GM12891 (cell line): ENCODE results near the gene DZIP1.

Experiments
- PAX5 ChIP-seq: IDR thresholded peaks from 2 replicates; pipeline ENCODE4 v1.6.1; 2011; ENCODE audit warnings: low read length, moderate library complexity, mild to moderate bottlenecking; ENCODE audit not compliant: insufficient read depth, severe bottlenecking
- POLR2A ChIP-seq: IDR thresholded peaks from 2 replicates; pipeline ENCODE4 v1.6.1; 2011; ENCODE audit warnings: low read depth, low read length, control low read depth
- POLR2AphosphoS5 ChIP-seq: IDR thresholded peaks from 2 replicates; pipeline ENCODE4 v1.6.1; 2011; ENCODE audit warnings: low read depth, low read length, control low read depth
- POU2F2 ChIP-seq: IDR thresholded peaks from 2 replicates; pipeline ENCODE4 v1.6.1; 2011; ENCODE audit warnings: low read depth, mild to moderate bottlenecking, control low read depth, low read length, moderate library complexity
- SPI1 ChIP-seq: IDR thresholded peaks from 2 replicates; pipeline ENCODE4 v1.6.1; 2011; ENCODE audit warnings: low read depth, low read length, control low read depth
- TAF1 ChIP-seq: IDR thresholded peaks from 2 replicates; pipeline ENCODE4 v1.6.1; 2011; ENCODE audit warnings: low read depth, low read length, control low read depth

DNA sequence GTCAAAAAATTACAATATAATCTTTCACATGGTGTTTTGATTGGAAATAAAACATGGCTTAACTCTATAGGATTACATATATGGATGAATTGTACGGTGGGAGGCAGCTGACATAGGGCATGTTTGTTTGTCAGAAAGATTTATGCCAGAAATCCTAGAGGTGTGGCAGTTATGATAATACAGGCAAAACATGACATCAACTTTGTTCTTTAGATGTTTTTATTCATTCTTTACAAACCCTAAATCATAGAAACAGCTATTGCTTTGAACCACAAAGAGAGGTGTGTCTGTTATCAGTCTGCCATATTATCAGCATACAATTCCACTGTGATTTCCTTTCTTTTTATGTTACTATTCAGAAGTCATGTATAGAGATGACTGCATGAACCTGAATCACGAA is 100.2 kb downstream of the DZIP1 start:
- no peak for TF ChIP-seq POLR2AphosphoS5
- TF ChIP-seq POLR2A: no peak
- TF ChIP-seq TAF1: no peak
- no peak for TF ChIP-seq PAX5
- no peak for TF ChIP-seq SPI1
- no peak for TF ChIP-seq POU2F2
